ENCODE measurements around the gene SLC38A5.

Gene SLC38A5

DNA sequence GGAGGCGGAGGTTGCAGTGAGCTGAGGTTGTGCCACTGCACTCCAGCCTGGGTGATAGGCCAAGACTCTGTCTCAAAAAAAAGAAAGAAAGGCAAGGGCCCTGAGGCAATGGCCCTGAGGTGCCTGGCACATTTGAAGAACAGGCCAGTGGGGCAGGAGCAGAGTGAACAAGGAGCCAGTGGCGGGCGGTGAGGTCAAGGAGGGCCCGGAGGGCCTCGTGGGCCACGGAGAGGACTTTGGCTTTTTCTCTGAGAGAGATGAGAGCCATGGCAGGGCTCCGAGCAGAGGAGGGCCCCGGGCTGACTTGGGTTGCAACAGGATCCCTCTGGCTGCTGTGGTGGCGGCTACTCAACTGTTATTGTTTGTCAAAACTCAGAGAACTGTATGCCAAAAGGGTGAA lies 19.2 kb upstream of the SLC38A5 start:
- H3K4me3 ChIP-seq (ENCODE audit: low read depth, low read length) = no peak overlapping the region
- H3K79me2 ChIP-seq = no peaks in the 10 kb centered on the region
- no peak overlapping the region for H3K27ac ChIP-seq
- TF ChIP-seq, protein P1, sequence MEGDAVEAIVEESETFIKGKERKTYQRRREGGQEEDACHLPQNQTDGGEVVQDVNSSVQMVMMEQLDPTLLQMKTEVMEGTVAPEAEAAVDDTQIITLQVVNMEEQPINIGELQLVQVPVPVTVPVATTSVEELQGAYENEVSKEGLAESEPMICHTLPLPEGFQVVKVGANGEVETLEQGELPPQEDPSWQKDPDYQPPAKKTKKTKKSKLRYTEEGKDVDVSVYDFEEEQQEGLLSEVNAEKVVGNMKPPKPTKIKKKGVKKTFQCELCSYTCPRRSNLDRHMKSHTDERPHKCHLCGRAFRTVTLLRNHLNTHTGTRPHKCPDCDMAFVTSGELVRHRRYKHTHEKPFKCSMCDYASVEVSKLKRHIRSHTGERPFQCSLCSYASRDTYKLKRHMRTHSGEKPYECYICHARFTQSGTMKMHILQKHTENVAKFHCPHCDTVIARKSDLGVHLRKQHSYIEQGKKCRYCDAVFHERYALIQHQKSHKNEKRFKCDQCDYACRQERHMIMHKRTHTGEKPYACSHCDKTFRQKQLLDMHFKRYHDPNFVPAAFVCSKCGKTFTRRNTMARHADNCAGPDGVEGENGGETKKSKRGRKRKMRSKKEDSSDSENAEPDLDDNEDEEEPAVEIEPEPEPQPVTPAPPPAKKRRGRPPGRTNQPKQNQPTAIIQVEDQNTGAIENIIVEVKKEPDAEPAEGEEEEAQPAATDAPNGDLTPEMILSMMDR (IDR thresholded peaks at IDR 0.05) = no peak
- H3K27me3 ChIP-seq (ENCODE audit: control insufficient read depth, insufficient read depth, low read length) = no peaks in the 10 kb centered on the region
- no peak overlapping the region for H2AFZ ChIP-seq
- no peaks in the 10 kb centered on the region for H3K4me1 ChIP-seq
- no peaks in the 10 kb centered on the region for H3K9me3 ChIP-seq (ENCODE audit: control insufficient read depth, low read length)
- no peaks in the 10 kb centered on the region for H3K36me3 ChIP-seq (ENCODE audit: control insufficient read depth, insufficient read depth, low read length)
- H3K9ac ChIP-seq = no peak overlapping the region
- H3K4me2 ChIP-seq (ENCODE audit: low read length) = no peak overlapping the region

DNA sequence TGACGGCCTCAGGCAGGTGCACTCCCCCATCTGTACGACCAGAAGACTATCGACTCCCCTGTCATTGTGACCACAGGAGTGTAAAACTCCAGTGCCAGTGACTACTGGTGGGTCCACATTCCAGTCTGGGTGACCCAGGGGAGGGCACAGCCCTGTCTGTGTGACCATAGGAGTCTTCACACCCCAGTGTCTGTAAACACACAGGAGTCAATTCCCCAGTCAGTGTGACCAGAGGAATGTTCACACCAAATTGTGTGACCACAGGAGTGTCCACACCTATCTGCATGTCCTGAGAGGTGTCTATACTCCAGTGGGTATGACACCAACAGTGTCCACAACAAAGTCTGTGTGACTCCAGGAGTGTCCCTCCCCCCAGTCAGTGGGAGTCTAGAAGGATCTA lies 18.0 kb upstream of the SLC38A5 start:
- Histone ChIP-seq H3K9ac (no peak overlapping the region), H3K27ac (no peak overlapping the region), H3K4me1 (no peaks in the 10 kb centered on the region), H3K79me2 (no peaks in the 10 kb centered on the region), H3K4me2 (ENCODE audit: low read length) (no peak overlapping the region), H3K9me3 (ENCODE audit: control insufficient read depth, low read length) (no peaks in the 10 kb centered on the region), H2AFZ (no peak overlapping the region), H3K27me3 (ENCODE audit: control insufficient read depth, insufficient read depth, low read length) (no peaks in the 10 kb centered on the region), H3K36me3 (ENCODE audit: control insufficient read depth, insufficient read depth, low read length) (no peaks in the 10 kb centered on the region), H3K4me3 (ENCODE audit: low read depth, low read length) (no peak overlapping the region)
- TF ChIP-seq, protein P1 (IDR thresholded peaks at IDR 0.05) = no peak

DNA sequence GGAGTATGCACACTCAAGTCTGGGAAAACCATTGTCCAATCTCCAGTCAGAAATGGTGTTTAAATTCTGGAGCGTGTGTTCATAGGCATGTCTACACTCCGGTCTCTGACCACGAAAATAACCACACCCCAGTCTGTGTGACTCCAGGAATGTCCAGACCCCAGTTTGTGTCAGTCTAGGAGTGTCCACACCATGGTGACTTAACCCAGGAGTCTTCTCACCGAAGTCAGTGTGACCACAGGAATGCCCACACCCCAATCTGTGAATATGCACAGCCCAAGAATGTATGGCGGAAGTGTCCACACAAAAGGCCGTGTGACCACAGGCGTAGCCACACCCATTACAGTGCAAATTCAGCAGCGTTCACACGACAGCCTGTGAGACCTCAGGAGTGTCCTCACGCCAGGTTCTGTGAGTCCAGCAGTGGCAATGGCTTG lies 17.3 kb upstream of the SLC38A5 start:
- Histone ChIP-seq H3K4me2 (ENCODE audit: low read length) (no peak overlapping the region), H3K79me2 (no peaks in the 10 kb centered on the region), H3K36me3 (ENCODE audit: control insufficient read depth, insufficient read depth, low read length) (no peaks in the 10 kb centered on the region), H2AFZ (no peak overlapping the region), H3K27me3 (ENCODE audit: control insufficient read depth, insufficient read depth, low read length) (no peaks in the 10 kb centered on the region), H3K4me1 (no peaks in the 10 kb centered on the region), H3K9ac (no peak overlapping the region), H3K4me3 (ENCODE audit: low read depth, low read length) (no peak overlapping the region), H3K27ac (no peak overlapping the region), H3K9me3 (ENCODE audit: control insufficient read depth, low read length) (no peaks in the 10 kb centered on the region)
- TF ChIP-seq, protein P1 (IDR thresholded peaks at IDR 0.05) = no peak

DNA sequence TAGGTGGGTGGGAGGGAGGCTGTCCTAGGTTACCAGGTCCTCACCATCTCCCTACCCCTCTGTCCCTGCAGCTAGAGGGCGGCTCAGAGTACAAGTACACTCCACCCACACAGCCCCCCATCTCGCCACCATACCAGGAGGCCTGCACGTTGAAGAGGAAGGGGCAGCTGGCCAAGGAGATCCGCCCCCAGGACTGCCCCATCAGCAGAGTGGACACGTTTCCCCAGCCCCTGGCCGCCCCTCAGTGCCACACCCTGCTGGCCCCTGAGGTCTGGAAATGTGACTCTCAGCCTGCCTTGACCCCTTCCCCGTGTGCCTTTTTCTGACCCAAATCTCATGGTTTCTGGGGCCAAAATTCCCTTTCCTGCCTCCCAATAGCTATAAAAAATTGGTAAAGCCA lies 12.5 kb upstream of the SLC38A5 start:
- no peak overlapping the region for H3K4me2 ChIP-seq (ENCODE audit: low read length)
- TF ChIP-seq, protein P1 (IDR thresholded peaks at IDR 0.05) = no peak

DNA sequence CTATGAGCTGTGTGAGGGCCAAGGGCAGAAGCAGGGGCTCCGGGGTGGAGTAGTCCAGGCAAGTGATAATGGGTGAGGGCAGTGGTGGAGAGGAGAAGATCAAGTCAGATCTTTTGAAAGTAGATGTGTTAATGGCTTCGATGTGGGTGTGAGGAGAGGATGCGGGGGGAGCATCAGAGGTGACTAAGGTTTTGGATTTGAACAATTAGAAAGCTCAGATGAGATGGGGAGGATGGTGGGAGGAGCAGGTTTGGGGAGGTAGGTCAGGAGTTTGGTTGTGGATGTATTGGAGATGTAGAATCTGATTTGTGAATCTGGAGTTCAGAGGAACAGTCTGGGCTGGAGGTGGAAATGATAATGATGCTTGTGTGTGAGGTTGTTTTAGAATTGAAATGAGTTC lies 10.5 kb upstream of the SLC38A5 start:
- Histone ChIP-seq H3K27me3 (ENCODE audit: control insufficient read depth, insufficient read depth, low read length) (no peaks in the 10 kb centered on the region), H3K9ac (no peak overlapping the region), H3K27ac (no peak overlapping the region), H3K4me3 (ENCODE audit: low read depth, low read length) (no peak overlapping the region), H2AFZ (no peak overlapping the region), H3K79me2 (no peaks in the 10 kb centered on the region), H3K36me3 (ENCODE audit: control insufficient read depth, insufficient read depth, low read length) (no peaks in the 10 kb centered on the region), H3K4me2 (ENCODE audit: low read length) (no peak overlapping the region), H3K4me1 (no peaks in the 10 kb centered on the region), H3K9me3 (ENCODE audit: control insufficient read depth, low read length) (no peaks in the 10 kb centered on the region)
- TF ChIP-seq, protein P1 (IDR thresholded peaks at IDR 0.05) = no peak

More for the DNA sequence above, 12.5 kb upstream of the SLC38A5 start:
- H2AFZ ChIP-seq = no peak overlapping the region
- no peaks in the 10 kb centered on the region for H3K4me1 ChIP-seq
- no peaks in the 10 kb centered on the region for H3K27me3 ChIP-seq (ENCODE audit: control insufficient read depth, insufficient read depth, low read length)
- no peaks in the 10 kb centered on the region for H3K79me2 ChIP-seq
- no peak overlapping the region for H3K4me3 ChIP-seq (ENCODE audit: low read depth, low read length)
- H3K9me3 ChIP-seq (ENCODE audit: control insufficient read depth, low read length) = no peaks in the 10 kb centered on the region
- no peak overlapping the region for H3K9ac ChIP-seq
- H3K27ac ChIP-seq = no peak overlapping the region
- no peaks in the 10 kb centered on the region for H3K36me3 ChIP-seq (ENCODE audit: control insufficient read depth, insufficient read depth, low read length)
